ENCODE results near the gene PWWP2B. TPM values are rescaled to one million over a fixed set of nuclear protein-coding genes. Genes with fewer than 3 reads are reported as not detected.

The PWWP2B gene
- total and polyA plus RNA-seq, 10 of the 15 experiments (the other 5 are each of a cell fraction or from before 2014, with no cell fraction given) = 0.04 to 0.87 (median 0.35) TPM; not detected in 4

GRCh38 chr10:132459301-132460003, 62.5 kb downstream of the PWWP2B start:
- DNase-seq (ENCODE audit: low read depth, low spot score) = no peak
- H3K4me2 ChIP-seq (ENCODE audit: control insufficient read depth, insufficient read depth) = no peak overlapping the region
- no peak for FAIRE-seq
- no peaks in the 10 kb centered on the region for H3K9me3 ChIP-seq (replicated peaks; ENCODE audit: control insufficient read depth, insufficient read depth, low read length)
- intact Hi-C loops (cut with micrococcal nuclease; ENCODE audit: unreplicated experiment) (loop anchor here (5.0 kb wide), 1 partner anchor 118 kb away; no protein-coding TSS in a partner anchor), in situ Hi-C loops (cut with MboI) (loop anchor here (5.0 to 10.0 kb wide), 3 partner anchors 73 to 565 kb away; no protein-coding TSS in a partner anchor)
- no peak for TF ChIP-seq JUNB (IDR thresholded peaks at IDR 0.05)
- TF ChIP-seq DPF2 (IDR thresholded peaks at IDR 0.05) = 0 out of 2 replicates have a peak, but pooled peaks have one; percentile 27
- TF ChIP-seq IKZF2 (IDR thresholded peaks at IDR 0.05) = peak in 1 of 2 experiments; percentile 22; a peak in 1 of 4 replicates
- peak; percentile 32; the same call in 1 of the 2 replicates for TF ChIP-seq NR2F1 (conservative IDR thresholded peaks at IDR 0.05)
- TF ChIP-seq ZBTB33 (IDR thresholded peaks at IDR 0.05) = peak; percentile 52; the same call in 1 of the 2 replicates
- peak; percentile 57; the same call in 1 of the 2 replicates for TF ChIP-seq IKZF1 (conservative IDR thresholded peaks at IDR 0.05)
- peak in 1 of 2 experiments; percentile 20; a peak in 1 of 4 replicates for TF ChIP-seq BHLHE40 (IDR thresholded peaks at IDR 0.05; ENCODE audit: borderline replicate concordance in 1 of 2, low read depth in 2 of 2, low read length in 1 of 2)
- 0 out of 2 replicates have a peak, but pooled peaks have one; percentile 15 for TF ChIP-seq GATAD2B (conservative IDR thresholded peaks at IDR 0.05; ENCODE audit: low read depth)
- no peak for TF ChIP-seq CHD1 (IDR thresholded peaks at IDR 0.05; ENCODE audit: low read depth, low read length)
- no peak for TF ChIP-seq BCLAF1 (IDR thresholded peaks at IDR 0.05)
- H3K27me3 ChIP-seq (replicated peaks in 1 of 2; ENCODE audit: control insufficient read depth in 2 of 2, insufficient read depth in 2 of 2, low read length in 1 of 2) = no peaks in the 10 kb centered on the region; a peak in 2 of 4 replicates
- H3K9ac ChIP-seq (ENCODE audit: control insufficient read depth, insufficient read depth, low read length) = no peak overlapping the region
- no TSS peak for BruUV-seq (replicated peaks)
- H3K4me3 ChIP-seq = no peak overlapping the region
- RAD21 ChIA-PET (ENCODE audit: unreplicated experiment) = interaction anchor here (0.8 to 3.1 kb wide), 17 partner anchors 20 to 184 kb away, joined by 3 to 23 read pairs (median 4); no protein-coding TSS in a partner anchor
- ATAC-seq = peak; percentile 50
- no peaks in the 10 kb centered on the region for H3K79me2 ChIP-seq (ENCODE audit: control insufficient read depth, insufficient read depth, low read length)
- H2AFZ ChIP-seq (ENCODE audit: control insufficient read depth, low read depth, low read length) = no peak overlapping the region
- H3K36me3 ChIP-seq (ENCODE audit: control insufficient read depth in 2 of 2, insufficient read depth in 2 of 2, low read length in 1 of 2) = no peaks in the 10 kb centered on the region
- 32% methylated on average over 23 of the region's 23 CpGs for WGBS (ENCODE audit: insufficient coverage, insufficient replicate concordance, low lambda C conversion rate, missing lambda C conversion rate)
- CTCF ChIA-PET = interaction anchor here (0.8 to 3.2 kb wide), 20 partner anchors 53 to 234 kb away, joined by 3 to 25 read pairs (median 8); no protein-coding TSS in a partner anchor
- SMC1A ChIA-PET (ENCODE audit: uncharacterized antibody, unreplicated experiment) = interaction anchor here (0.9 to 3.1 kb wide), 15 partner anchors 12 to 180 kb away, joined by 3 to 33 read pairs (median 4); no protein-coding TSS in a partner anchor
- H3K27ac ChIP-seq (ENCODE audit: control insufficient read depth, insufficient read depth) = no peak overlapping the region
- no peaks in the 10 kb centered on the region for H4K20me1 ChIP-seq (ENCODE audit: control insufficient read depth, insufficient read depth)
- H3K4me1 ChIP-seq (ENCODE audit: control insufficient read depth, insufficient read depth, low read length) = no peaks in the 10 kb centered on the region
- POLR2A ChIA-PET = interaction anchor here (1.2 kb wide), 1 partner anchor 117 kb away, joined by 3 read pairs; no protein-coding TSS in a partner anchor
